ENCODE data around the gene DMKN.

DMKN gene

GRCh38 chr19:35549879-35550523 is 36.6 kb upstream of the DMKN start:
- DNase-seq, result peak in 1 of 10 donors; percentile 44

GRCh38 chr19:35549174-35549788 is 35.8 kb upstream of the DMKN start:
- DNase-seq, result peak in 4 of 10 donors; percentile 31 to 46 (median 38)
- intact Hi-C loops (cut with DNase I), result loop anchor here (1.0 to 5.0 kb wide), 3 partner anchors 60 to 167 kb away; partner anchors contain the start of gene RBM42

More at GRCh38 chr19:35549879-35550523, 36.6 kb upstream of the DMKN start:
- intact Hi-C loops (cut with DNase I), result loop anchor here (1.0 to 5.0 kb wide), 3 partner anchors 59 to 166 kb away; partner anchors contain the start of gene RBM42

GRCh38 chr19:35546532-35546931 is 33.1 kb upstream of the DMKN start:
- intact Hi-C loops (cut with DNase I), result loop anchor here (5.0 kb wide), 1 partner anchor 81 kb away; the partner anchor contains the start of gene RBM42
- DNase-seq, result no peak

- intact Hi-C loops (cut with DNase I), result loop anchor here (1.0 to 5.0 kb wide), 2 partner anchors 81 to 171 kb away; partner anchors contain the start of gene RBM42
Observed at GRCh38 chr19:35545855-35546381, 32.5 kb upstream of the DMKN start.

GRCh38 chr19:35545001-35545854 is 31.8 kb upstream of the DMKN start, which contains the start of gene TMEM147:
Gene TMEM147 (plus strand): TSS chr19:35545626. CDS start chr19:35545740, 114 bp downstream.
- DNase-seq, result peak; percentile 87 to 99 (median 92)
- intact Hi-C loops (cut with DNase I), result loop anchor here (1.0 to 5.0 kb wide), 2 partner anchors 82 to 172 kb away; partner anchors contain the start of gene RBM42

More at GRCh38 chr19:35545855-35546381, 32.5 kb upstream of the DMKN start:
- DNase-seq, result peak in 3 of 10 donors; percentile 20 to 85 (median 25)

- no peak for DNase-seq
- intact Hi-C loops (cut with DNase I), result no loop called here
Observed at GRCh38 chr19:35544110-35544802, 30.8 kb upstream of the DMKN start.

- DNase-seq, result no peak
- intact Hi-C loops (cut with DNase I), result no loop called here
Observed at GRCh38 chr19:35543280-35544109, 30.0 kb upstream of the DMKN start.

- DNase-seq, result no peak
- intact Hi-C loops (cut with DNase I), result no loop called here
Observed at GRCh38 chr19:35542209-35542608, 28.8 kb upstream of the DMKN start.

GRCh38 chr19:35540356-35540927 is 27.0 kb upstream of the DMKN start:
- DNase-seq, result no peak
- intact Hi-C loops (cut with DNase I), result no loop called here

- intact Hi-C loops (cut with DNase I), result no loop called here
- DNase-seq, result no peak
Observed at GRCh38 chr19:35539850-35540249, 26.4 kb upstream of the DMKN start.

- DNase-seq, result no peak
- intact Hi-C loops (cut with DNase I), result no loop called here
Observed at GRCh38 chr19:35539314-35539713, 25.9 kb upstream of the DMKN start.

- intact Hi-C loops (cut with DNase I), result no loop called here
Observed at GRCh38 chr19:35534803-35535480, 21.5 kb upstream of the DMKN start.

GRCh38 chr19:35533822-35534392 is 20.5 kb upstream of the DMKN start:
- DNase-seq, result no peak
- intact Hi-C loops (cut with DNase I), result no loop called here

More at GRCh38 chr19:35534803-35535480, 21.5 kb upstream of the DMKN start:
- no peak for DNase-seq

- intact Hi-C loops (cut with DNase I), result no loop called here
- DNase-seq, result no peak
Observed at GRCh38 chr19:35533201-35533821, 19.9 kb upstream of the DMKN start, which contains the start of gene GAPDHS. Gene GAPDHS (plus strand): TSS chr19:35533456. CDS start chr19:35533528, 72 bp downstream.

GRCh38 chr19:35531291-35531690 is 17.8 kb upstream of the DMKN start:
- intact Hi-C loops (cut with DNase I), result no loop called here
- no peak for DNase-seq

- no peak for DNase-seq
- intact Hi-C loops (cut with DNase I), result no loop called here
Observed at GRCh38 chr19:35529241-35530218, 16.1 kb upstream of the DMKN start.

All from posterior cingulate gyrus (tissue), 11 donors.